Hematopoietic multipotent progenitor cell treated with erythropoietin and hydrocortisone succinate and interleukin-3 and kit ligand, for 15 days (in vitro differentiated cells): Measurements from ENCODE around the gene FIGN.

Experiments
- DNase-seq: peaks from one replicate; pipeline ENCODE4 v3.0.0-alpha.2; 2015; ENCODE audit warnings: low spot score

Gene FIGN

DNA sequence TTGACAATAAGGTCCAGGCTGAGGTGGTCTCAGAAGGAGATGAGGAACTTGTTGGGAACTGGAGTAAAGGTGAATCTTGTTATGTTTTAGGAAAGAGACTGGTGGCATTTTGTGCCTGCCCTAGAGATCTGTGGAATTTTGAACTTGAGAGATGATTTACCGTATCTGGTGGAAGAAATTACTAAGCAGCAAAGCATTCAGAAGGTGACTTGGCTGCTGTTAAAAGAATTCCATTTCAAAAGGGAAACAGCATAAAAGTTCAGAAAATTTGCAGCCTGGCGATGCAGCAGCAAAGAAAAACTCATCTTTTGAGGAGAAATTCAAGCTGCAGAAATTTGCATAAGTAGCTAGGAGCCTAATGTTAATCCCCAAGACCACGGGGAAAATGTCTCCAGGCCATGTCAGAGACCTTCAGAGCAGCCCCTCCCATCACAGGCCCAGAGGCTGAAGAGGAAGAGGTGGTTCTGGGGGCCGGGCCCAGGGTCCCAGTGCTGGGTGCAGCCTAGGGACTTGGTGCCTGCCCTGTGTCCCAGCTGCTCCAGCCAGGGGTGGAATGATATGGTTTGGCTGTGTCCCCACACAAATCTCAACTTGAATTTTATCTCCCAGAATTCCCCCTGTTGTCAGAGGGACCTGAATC, 73.5 kb downstream of the FIGN start:
- DNase-seq = no peak

DNA sequence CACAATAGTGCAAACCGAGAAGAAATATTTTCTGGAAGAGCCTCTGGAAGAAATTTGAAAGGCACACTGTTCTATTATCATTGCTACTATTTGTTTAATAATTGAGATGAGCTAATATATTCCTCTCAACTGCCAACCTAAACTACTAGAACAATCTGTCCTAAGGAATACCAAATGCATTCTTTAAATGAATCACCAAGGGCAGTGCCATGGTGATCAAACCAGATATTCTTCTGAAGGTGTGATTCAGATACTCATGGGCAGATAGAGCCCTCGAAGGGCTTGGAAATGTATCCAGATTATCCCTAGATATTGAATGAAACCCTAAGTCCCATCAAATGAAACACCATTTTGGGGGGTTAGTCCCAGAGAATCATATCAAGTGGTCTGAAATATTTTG, 76.6 kb downstream of the FIGN start:
- no peak for DNase-seq

DNA sequence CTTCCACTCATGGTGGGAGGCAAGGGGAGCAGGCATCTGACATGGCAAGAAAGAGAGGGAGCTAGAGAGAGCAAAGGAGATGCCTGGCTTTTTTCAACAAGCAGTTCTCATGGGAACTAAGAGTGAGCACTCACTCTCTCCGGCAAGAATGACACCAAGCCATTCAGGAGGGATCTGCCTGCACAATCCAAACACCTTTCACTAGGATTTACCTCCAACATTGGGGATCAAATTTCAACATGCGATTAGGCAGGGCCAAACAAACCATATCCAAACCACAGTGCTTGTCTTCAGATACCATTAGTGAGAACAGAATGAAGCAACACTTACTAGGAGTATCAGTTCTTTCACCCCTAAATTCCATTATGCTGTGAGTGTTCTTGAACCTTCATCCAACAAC, 77.3 kb downstream of the FIGN start:
- no peak for DNase-seq

DNA sequence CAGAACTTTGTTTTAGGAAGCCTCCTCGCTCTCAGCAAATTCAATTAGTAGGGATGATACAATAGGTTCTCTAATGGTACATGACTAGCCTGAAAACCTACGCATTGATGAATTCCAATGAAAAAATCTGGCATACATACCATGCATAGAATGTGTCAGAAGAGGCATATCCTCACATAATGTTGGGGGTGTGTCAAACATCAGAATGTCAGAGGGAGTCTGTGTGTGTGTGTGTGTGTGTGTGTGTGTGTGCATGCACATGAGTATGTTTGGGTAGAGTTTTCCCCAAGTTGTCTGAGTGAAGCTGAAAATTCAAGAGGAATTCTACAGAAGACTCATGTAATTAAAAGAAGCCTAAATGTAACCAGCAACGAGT, 78.5 kb downstream of the FIGN start:
- no peak for DNase-seq

DNA sequence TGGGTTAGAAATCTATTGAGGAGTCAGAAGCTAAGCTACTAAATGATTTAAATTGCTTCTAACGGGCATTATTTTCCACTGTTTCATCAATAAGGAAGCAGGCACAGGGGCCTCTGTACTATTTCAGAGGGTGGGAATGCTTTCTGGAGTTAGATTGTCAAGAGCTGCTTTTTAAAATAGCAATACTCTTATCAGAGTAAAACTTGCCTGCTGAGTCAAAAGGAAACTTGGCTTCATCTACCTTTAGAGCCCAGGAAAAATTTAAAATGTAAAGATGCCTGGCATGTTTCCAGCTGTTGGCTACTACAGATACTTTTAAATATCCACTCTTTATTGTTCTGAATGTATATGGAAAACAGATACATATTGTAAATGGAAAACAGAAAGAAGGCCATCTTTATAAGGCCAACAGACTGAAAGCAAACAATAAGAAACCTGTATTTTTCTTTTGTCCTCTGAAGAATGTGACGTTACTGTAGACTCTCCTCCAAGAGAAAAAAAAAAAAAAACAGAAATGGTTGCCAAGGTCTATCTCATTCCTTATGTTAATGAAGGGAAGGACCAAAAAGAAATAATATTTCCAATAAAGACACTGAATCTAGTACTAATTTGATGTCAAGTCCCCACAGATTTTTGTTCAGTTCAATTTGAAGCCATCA, 79.1 kb downstream of the FIGN start:
- DNase-seq = no peak

DNA sequence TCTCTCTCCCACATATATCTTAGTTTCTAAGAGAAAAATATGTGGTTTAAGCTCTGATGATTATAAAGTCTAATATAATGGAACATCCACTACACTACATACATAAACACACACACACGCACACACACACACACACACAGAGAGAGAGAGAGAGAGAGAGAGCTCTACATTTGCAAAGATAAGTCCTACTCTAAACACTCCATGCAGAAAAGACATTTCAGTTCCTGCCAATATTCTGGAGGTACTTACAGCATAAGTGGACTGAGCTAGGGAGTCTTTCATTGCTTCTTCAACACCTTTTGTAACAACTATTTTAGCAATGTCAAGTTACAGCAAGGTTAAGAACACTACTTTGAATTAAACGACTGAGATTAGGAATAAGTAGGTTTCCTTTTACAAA, 80.1 kb downstream of the FIGN start:
- DNase-seq = no peak

DNA sequence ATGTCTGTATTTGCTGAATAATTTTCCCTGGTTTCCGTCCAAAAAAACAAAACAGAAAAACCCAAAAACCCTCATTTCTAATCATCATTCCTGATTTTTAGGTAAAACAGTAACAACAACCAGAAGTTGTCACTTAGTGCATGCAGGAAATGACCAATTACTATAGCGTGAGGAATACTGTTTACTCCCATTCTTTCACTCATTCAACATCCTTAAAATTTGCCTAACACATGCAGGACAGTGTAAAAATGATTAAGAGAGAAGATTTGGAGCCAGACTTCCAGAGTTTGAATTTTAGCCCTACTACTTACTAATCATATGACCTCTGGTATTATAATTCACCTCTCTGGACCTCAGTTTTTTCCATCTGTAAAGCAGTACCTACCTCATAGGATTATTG, 83.1 kb downstream of the FIGN start:
- DNase-seq = no peak

DNA sequence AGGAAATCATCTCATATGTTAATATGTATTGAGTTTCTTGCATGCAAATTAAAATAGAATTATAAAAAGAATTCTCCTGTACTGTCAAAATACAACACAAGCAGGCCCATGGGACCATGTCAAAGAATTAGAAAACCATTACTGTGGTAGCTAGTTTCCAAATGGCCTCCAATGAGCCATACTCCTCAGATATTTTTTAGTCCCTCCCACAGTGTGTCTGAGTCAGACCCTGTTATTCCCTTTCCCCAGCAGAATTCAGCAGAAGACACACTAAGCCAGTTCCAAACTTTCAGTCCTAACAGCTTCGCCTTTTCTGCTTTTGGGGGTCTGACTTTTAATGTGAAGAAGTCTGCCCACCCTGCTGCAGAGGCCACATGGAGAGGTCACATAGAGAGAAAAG, 86.7 kb downstream of the FIGN start:
- DNase-seq = no peak

DNA sequence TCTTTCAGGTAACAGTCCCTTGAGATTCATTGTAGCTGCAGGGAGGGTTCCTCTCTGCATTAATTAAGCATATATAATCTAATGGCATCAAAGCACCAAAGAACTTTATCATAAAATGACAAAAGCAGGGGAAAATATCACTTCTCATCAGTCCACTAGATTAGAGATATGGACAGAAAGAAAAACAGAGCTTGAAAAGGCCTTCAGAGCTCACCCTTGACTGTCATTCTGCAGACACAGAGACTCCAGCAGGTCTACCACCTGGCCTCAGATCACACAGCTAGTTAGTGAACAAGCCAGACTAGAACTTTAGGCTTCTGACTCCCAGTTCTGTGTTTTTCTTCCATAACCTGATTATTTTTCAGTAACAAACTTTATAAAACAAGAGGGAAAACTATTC, 88.5 kb downstream of the FIGN start:
- no peak for DNase-seq

DNA sequence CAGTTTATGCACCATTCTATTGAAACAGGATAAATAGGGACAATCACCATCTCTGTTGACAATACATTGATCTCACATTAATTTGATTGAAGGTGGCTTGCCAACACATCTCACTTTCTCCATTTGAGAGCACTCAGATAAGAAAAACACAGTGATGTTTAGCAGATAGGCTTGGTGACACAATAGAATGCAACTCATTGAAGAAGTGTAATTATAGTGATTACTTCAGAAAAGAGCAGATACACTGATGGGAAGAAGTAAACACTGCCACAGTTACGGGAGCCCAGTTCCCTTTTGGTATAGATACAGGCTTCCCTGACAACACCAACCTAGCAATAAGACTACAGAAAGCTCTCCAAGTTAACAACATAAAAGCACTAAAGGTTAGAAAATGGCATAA, 89.1 kb downstream of the FIGN start:
- DNase-seq = no peak

DNA sequence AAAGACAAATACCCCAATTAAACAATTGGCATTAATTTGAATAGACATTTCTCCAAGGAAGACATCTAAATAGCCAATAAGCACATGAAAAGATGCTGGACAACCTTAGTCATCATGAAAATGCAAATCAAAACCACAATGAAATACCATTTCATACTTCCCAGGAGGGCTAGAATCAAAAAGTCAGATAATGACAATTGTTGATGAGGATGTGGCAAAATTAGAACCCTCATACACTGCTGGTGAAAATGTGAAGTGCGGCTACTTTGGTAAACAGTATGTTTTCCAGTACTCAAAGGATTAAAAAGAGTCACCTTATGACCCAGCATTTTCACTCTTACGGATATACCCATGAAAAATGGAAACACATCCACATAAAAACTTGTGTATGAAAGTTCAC, 91.6 kb downstream of the FIGN start:
- DNase-seq = no peak

DNA sequence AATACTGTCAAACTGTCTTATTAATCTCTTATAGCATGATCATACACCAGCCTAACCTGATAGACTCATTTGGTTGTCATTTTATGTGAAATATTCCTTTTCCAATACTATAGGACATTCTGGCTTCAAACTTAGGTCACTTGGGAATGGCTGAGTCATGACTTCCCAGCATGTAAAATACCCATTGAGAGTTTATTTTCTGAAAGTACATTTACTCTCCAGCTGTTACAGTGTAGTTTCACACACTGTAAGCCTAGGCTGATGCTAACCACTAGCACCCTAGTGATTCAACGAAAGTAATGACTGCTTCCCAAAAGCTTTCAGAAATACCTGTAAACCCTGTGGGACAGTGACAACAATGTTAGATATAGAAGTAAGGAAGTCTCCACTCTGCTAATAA, 93.8 kb downstream of the FIGN start:
- no peak for DNase-seq

DNA sequence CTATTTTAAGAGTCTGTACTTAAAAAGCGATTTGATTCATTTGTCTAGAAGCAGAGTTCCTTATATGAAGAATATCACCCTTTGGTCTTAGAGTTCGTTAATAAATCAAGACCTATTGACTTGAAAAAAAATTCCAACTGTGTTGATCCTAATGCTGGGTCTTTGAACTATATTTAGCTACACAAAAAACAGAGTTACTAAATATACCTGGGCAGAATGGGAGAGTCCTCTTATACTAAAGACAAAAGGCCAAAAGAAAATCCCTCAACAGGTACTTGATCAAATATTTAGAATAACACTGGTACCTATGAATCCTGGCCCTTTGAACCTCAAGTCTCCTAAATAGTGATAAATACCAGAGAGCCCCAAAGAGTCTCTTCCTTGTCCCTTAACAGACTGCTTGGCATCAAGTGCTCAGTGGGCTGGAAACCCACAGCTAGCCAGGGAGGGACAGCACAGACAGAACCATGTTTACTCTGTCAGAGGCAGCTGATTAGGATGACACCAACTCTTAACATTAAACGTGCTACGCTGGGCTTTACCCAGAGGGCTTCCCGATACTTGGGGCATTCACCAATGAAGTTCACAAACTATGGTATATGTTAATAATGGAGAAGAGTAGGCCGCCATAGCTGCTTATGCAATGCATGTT, 95.1 kb downstream of the FIGN start:
- no peak for DNase-seq

DNA sequence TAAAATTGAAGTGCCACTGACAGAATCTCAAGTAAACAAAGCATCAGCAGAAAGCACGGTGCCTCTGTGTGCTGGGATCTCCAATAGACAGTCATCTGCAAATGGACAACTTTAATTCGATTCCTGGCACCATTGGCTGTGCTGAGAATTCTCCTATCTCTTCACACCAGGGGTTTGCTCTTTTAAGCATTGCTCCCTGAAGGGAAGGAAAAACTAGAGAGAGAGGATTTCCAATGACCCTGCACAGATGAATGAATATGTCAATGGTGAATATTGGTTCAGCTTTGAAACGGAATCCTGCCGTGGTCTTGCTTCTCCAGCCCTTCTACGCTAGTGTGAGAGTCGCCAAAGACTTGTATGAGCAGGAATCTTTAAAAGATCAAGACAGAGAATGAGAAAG, 97.9 kb downstream of the FIGN start:
- no peak for DNase-seq

DNA sequence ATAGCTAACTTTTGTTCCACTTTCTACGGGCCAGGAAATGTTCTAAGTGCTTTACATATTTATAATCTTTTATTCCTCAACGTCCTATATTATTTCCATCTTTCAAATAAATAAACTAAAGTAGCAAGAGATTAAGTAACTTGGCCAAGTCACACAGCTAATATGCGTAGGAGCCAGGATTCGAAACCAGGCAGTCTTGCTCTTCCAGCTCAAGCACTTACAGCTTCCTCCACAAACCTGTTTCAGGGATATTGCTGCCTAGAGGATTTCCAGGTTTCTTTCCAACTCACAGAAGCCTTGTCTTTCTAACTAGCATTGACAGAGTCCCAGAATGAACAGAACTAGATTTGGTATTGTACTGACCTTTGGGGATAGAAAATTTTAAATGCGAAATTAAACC, 102.5 kb downstream of the FIGN start:
- DNase-seq = no peak

DNA sequence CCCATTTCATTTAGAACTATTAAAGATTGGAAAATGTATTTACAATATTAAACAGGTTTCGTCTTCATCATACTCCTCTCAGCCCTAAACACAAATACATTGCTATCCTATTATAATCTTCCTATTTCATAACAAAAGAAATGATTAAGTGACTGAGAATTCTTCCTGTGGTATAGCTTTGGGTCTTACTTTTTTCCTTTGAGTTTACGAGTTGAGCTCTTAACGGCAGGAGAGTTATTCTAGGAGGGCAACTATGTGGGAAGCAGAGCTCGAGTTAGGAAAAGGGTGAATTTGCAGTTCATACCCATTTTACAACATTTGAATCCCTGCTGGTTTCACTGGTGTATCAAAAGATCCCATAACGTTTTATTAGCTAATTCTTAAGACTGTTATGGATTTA, 105.0 kb downstream of the FIGN start:
- no peak for DNase-seq

DNA sequence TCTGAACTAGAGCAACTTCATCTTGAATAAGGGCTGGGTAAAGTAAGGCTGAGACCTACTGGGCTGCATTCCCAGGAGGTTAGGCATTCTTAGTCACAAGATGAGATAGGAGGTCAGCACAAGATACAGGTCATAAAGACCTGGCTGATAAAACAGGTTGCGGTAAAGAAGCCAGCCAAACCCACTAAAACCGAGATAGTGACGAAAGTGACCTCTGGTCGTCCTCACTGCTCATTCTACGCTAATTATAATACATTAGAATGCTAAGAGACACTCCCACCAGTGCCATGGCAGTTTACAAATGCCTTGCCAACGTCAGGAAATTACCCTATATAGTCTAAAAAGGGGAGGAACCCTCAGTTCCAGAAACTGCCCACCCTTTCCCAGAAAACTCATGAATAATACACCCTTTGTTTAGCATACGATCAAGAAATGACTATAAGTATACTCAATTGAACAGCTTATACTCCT, 109.1 kb downstream of the FIGN start:
- DNase-seq = no peak

DNA sequence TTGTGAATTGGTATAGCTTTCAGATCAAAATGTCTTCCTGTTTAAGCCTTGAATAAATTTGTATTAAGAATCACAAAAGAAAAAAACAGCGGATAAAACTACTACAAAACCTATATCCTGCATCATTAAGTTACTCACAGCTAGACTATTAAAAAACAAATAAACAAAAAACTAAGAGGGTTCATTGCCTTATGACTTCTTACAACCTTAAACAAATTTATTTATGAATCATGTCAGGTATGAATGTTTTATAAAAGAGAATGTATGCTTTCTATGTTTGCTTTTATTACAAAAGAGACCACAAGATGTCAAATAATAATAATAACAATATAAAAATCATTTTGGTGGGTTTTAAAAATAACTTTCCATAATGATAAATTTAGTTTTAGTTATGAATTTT, 109.6 kb downstream of the FIGN start:
- no peak for DNase-seq

DNA sequence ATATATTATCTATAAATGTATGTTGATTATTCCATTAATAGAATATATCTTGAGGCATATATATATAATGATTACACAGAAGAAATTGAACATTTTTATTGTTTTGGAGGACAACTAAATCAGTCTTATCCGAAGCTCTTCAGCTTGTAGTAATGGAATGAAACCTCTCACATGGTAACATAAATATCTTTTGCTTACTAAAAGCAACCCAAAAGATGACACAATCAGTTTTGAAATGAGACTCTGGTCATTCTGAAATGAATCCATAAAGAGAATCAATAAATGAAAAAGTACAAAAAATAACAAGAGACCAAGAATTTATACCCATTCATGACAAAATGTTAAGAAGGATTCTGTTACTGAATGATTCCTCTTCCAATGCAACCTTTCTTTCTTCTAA, 110.2 kb downstream of the FIGN start:
- DNase-seq = no peak

DNA sequence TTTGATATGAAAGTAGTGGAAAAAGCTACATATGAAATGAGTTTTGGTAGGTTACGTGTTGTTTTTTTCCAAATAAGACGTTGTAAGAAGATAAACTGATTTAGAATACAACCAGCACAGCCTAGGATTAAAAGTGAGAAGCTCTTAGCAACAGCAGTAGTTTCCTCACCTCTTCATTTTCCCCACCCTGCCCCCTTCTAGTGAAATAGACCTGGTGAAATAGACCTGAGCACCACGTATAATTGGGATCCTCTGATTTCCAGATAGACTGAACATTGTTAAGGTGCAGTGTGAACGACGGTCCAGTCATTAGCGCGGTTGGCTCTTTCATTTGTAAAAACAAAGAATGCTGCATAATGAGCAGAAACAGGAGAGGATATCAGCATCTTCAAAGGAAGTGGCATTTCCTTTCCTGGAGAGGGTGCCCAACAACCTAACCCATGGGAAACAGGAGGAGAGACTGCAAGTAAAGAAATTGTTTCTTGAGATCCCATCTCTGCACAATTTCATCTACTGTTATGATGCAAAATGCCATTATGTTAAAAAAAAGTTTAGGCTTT, 114.3 kb downstream of the FIGN start:
- DNase-seq = no peak

DNA sequence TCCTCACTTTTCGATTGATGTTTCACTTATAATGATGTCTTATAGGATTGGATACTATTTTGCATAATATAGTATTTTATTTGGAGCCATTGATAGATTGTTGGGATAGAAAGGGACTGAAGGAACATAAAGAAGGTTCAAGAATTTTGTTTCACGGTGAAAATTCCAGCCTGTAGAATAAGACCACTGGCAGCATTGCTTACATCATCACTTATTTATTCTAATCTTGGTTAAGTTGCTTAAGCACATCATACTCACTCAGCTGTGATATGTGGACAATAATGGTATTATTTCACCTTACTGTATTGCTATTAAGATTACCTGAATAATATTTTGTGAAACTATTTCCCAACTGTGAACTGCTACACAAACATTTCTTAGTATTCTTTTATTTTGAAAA, 118.3 kb downstream of the FIGN start:
- DNase-seq = no peak

DNA sequence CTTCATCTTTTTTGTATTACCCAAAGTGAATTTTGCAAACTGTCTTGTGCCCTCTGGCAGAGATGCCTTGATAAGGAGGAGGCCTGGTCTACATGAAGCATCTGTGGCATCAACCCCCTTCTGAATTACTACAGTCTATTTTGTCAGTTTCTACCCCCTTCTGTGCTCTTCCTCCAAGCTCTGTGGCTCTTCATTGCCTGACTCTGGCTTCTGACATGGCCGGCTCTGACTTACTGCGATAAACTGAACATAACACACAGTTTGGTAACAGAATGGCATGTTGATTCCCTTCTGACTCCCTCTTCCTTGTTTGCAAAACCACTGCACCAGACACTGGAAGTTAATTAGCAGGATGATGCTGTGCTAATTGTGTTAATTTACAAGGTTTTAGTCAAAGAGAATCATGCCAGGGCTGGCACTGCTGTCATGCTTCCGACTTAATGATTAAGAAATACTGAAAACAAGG, 122.5 kb downstream of the FIGN start:
- no peak for DNase-seq

DNA sequence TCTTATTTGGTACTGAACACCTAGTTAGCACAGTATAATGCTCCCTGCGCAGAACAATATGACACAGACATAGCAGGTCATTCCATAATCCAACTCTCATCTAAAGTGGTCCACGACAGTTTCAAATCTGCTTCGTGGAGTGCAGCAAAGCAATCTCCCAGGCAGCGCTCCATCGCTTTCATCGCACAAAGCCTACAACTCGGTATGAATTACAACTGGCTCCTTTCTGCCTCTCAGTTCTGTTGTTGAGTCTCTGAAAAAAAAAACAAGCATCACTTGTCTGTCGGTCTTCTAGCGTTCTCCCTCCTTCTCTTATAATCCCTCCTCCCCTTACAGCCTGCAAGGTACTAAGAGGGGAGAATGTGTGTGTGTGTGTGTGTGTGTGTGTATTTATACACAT, 123.5 kb downstream of the FIGN start:
- no peak for DNase-seq
